Amniotic stem cell (primary cell): ENCODE measurements around the gene CCDC15.
"Not testable (repeated sequence)": the region's sequence is repeated elsewhere in the genome, so short reads cannot be mapped to it uniquely, and the experiment has no call there.

Experiments
- DNase-seq: peaks from one replicate; lab custom pipeline; 2025; lab: John Stamatoyannopoulos, UW

CCDC15 gene

GRCh38 chr11:125001079-125001778 is 47.2 kb downstream of the CCDC15 start:
- no peak for DNase-seq

DNA sequence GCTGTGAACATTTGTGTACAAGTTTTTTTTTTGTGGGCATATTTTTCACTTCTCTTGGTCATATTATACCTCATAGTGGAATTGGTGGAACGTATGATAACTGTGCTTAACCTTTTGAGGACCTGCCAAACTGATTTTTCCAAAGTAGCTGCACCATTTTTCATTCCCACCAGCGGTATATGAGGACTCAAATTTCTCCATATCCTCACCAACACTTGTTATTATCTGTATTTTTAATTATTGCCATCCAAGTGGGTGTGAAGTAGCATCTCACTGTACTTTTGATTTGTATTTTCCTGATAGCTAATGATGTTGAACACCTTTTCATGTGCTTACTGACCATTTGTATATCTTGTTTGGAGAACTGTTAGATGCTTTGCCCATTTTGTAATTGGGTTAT is 47.8 kb downstream of the CCDC15 start:
- DNase-seq: no peak

DNA sequence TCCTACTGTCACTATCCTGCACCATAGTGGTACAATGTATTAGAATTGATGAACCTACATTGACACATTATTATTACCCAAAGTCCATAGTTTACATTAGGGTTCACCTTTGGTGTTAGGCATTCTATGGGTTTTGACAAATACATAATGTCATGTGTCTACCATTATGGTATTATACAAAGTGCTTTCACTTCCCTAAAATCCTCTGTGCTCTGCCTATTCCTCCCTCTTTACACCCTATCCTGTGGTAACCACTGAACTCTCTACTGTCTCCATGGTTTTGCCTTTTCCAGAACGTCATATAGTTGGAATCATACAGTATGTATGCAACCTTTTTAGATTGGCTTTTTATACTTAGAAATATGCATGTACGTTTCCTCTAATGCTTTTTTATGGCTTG is 51.5 kb downstream of the CCDC15 start:
- no peak for DNase-seq

DNA sequence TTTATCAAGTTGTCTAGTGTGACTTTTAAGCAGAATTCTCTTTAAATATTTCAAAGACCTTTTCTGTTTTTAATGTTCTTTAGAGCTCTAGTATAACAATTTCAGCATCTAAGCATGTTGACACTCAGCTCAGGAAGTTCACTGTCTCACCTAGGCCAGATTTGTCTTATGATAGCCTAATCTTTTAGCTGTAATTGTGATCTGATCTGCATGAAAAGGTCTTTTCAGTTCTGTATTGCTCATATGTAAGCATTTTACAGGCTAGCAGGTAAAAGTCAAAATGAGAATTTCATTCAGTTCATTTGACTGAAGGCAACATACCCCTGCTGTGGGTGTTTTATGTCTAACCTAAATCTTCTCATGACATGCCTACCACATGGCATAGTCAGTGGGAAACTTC is 62.4 kb downstream of the CCDC15 start:
- DNase-seq: no peak

DNA sequence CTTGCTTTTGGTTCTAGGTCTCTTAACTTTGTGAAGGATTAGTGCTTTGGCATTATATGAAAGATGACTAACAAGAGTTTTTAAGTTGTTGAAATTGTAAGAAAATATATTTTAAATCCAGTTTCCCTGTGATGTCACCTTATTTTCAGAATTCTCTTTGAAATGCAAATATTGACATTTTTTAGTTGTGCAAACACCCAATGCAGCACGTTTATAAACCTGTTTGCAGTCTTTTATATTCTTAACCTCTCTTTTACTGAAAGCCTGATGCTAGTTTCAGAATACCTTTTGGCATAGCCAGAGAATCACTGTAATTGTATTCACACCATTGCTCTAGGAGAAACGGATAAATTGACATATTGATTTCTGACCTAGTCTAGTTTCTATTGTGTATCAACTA is 66.3 kb downstream of the CCDC15 start:
- DNase-seq: no peak

DNA sequence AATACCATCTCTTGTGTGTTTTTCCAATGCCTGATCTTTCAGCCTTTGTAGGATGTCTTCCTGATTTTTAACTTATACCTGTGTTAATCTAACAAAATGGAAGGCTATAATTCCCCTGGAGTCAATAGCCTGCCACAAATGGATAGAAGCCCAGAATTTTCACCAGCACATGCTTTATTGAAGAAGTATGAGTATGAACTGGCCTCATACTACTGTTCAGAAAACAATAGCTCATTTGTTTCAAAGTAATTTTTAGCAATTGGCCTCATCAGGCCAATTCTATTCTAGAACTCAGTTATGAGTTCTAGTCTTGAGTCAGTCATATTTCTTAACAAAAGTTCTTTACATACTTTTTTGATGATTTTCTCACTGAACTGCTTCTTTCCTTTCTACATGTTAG is 68.5 kb downstream of the CCDC15 start:
- no peak for DNase-seq

DNA sequence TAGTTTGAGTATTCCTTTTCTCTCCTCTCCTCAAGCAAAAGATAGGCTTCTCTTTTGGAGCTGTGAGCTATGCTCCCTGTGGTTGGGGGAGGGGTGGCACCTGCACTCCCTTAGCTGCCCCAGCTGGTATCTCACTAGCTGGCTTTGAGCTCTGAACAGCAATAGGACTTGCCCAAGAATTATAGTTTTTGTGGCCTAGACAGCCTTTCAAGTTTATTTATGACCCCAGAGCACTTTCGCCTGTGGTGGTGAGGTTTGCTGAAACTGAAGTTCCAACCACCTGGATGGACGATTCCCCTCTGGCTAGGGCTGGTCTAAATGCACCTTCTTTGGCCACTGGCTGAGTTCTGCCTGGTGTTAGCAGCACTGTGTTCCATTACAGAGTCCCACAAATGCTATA is 72.0 kb downstream of the CCDC15 start:
- no peak for DNase-seq

DNA sequence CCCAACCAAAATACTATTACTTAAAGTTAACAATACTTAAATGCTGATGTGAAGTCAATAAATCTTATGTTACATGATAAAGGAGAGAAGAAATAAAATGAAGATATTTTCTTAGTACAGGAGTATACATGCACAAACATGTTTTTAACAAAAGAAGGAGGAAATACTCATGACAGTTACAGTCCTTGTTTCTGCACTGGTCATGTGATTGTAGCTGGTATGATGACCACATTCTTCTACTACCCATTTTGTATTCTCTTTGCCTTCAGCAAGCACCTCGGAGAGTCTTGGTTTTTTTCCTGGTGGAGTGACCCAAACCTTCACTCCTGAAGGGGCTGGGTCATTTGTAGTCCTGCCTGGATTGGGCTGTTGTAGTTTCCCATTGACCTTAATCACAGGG is 75.4 kb downstream of the CCDC15 start:
- DNase-seq: not testable (repeated sequence)

- peak; percentile 9 for DNase-seq
Observed at GRCh38 chr11:125036933-125037332, 82.9 kb downstream of the CCDC15 start.

DNA sequence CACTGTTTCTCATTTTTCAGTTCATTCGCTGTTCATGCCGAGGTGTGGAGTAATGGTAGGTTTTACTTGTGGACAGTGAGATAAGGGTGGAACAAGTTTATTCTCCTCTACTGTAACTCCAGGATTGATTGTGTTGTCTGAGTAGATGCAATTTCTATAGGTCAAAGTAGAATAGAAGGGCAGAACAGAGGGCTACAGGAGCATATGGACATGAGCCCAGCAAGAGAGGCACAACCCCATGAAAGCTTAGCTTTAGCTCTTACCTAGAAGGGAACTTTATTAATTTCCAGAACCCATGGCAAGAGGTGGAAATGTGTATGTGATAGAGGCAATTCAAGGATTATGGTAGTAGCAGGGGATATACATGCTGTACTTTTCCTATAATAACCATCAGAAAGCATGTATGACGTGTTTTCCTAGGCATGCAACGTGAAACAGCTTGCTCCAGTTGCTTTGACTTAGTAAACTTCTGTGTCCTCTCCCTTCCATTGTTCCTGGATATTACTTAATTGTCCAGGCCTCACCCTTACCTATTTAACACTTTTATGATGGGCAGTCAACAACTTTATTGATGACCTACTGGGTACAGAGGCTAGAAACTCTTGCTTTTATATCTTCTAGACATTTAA is 95.3 kb downstream of the CCDC15 start:
- no peak for DNase-seq

GRCh38 chr11:125052047-125052446 is 98.0 kb downstream of the CCDC15 start:
- no peak for DNase-seq

- no peak for DNase-seq
Observed at GRCh38 chr11:125053167-125053566, 99.2 kb downstream of the CCDC15 start.

DNA sequence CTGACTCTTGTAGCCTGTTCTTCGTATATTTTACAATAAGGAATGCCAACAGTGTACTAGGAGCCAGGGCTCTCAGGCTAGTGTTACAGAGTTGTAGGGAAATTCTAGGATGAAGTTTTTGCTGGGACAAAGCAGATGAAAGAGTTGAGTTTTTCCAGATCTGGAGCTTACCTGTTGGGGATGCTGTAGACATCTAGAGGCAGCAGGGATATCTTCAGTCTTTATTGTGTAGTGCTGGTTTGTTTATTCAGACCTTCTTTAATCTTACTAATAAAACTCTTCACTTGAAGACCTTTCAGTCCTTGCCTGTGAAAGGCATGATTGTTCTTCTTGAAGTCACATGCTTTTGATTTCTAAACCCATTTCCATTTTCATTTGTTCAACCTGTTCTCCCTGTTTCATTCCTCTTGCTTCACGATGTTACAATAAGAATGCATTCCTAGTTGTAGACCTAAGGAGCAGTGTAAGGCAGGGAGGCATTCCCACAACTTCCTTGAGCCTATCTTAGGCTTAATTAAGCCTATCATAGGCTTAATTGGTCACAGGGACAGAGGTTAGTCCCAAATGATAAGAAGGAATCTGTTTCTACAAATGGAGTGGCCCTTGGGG is 101.2 kb downstream of the CCDC15 start:
- no peak for DNase-seq

DNA sequence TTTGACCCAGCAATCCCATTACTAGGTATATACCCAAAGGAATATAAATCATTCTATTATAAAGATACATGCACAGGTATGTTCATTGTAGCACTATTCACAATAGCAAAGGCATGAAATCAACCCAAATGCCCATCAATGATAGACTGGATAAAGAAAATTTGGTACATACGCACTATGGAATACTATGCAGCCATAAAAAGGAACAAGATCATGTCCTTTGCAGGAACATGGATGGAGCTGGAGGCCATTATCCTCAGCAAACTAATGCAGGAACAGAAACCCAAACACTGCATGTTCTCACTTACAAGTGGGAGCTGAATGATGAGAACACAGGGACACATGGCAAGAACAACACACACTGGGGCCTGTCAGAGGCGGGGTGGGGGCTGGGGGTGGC is 102.1 kb downstream of the CCDC15 start:
- DNase-seq: not testable (repeated sequence)

DNA sequence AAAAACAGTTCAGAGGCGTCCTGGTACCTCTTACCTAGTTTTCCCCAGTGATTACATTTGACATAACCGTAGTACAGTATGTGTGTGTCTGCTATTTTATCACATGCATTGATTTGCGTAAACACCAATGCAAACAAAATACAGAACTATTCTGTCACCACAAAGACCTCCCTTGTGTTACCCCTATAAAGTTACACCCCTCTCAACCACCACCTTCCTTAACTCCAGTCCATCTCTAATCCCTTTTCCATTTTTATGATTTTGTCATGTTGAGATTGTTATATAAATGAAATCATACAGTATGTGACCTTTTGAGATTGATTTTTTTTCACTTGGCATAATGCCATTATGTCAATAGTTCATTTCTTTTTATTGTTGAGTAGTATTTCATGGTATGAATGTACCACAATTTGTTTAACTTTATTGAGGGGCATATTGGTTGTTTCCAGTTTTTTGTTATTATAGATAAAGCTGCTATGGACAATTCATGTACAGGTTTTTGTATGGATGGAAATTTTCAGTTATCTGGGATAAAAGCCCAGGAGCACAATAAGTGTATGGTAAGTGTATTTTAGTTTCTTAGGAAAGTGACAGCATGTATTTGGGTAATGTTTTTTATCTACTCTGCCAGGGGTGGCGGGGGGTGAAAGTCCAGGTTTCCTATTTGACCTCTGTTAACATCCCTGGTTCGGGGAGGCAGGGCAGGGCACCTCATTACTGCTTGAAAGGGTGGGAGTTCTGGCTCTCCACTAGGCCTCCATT is 103.1 kb downstream of the CCDC15 start:
- DNase-seq: no peak

DNA sequence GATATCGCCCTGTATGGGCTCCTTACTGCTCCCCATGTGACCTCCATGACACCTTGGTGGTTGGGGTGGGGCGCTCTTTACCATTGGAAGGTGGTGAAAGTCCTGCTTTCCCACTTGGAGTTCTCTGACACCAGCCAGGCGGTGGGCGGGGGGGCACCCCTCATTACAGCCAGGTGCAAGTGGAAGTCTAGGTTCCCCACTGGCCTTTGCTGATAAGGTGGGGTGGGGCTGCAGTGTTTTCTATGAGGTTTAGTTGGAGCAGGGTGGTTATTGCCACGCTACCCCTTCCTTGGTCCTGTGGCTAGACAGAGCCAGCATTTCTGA is 103.7 kb downstream of the CCDC15 start:
- DNase-seq: no peak

GRCh38 chr11:125061281-125061680 is 107.3 kb downstream of the CCDC15 start:
- no peak for DNase-seq

DNA sequence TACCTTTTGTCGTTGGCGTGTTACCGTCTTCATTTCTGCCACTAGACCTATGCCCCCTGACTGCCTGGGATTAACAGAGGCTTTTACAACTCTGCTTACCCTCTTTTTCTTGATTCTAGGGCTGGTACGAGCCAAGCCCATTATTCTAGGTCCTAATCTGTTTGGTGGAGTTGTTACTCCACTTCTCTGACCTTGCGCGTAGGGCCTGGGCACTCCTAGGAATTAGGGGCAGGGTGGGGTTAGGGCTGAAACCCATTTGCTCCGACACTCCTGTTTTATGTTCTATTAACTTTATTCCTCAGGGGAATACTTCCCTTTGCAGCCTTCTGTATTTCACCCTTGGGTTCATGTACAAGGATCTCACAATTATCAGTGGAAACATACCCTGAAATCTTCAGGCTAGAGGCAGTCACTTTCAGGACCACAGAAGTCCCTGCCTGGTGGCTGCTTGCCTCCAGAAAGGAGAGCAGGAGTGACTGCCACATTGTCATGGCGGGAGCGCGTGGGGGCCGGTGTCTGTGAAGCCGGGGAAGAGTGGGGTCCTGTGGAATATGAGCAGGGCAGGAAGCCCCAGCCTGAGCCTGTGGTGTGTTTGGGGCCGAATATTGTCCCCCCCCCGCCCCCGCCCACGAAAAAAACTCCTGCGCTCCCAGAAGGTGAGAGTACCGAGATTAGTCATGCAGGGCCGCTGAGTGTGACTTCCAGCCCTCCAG is 108.4 kb downstream of the CCDC15 start:
- DNase-seq: no peak

- DNase-seq: peak; percentile 15
Observed at GRCh38 chr11:125062931-125063428, 109.0 kb downstream of the CCDC15 start, which contains the start of gene SLC37A2. SLC37A2 (plus strand) TSS chr11:125063305; CDS start chr11:125063368, 63 bp downstream.

DNA sequence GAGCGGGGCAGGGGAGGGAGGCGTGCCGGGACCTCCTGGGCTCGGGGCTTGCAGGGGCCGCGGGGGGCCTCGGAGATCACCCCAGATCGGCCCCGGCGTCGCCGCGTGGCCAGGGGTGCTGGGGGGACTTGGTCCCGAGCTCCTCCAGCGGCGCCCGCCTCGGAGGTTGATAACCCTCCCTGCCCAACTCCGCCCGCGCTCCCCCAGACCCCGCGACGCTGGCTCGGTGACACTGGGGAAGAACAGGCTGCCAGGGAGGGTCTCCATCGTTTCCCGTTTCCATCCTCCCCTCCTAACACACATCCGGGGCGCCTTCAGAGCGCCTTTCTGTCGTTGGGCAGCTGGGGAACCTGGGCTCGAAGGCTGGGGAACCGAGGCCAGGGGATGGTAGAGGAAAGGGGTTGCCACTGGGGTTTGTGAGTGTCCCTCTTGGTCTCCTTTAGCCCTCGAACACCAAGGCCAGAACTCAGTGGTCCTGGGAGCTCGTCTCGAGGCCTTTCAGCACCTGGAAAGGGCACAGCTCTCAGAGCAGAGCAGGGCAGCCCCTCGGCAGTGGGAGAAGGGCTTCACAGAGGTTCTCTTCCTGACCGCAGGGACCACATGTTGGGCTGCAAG is 109.5 kb downstream of the CCDC15 start:
- no peak for DNase-seq

DNA sequence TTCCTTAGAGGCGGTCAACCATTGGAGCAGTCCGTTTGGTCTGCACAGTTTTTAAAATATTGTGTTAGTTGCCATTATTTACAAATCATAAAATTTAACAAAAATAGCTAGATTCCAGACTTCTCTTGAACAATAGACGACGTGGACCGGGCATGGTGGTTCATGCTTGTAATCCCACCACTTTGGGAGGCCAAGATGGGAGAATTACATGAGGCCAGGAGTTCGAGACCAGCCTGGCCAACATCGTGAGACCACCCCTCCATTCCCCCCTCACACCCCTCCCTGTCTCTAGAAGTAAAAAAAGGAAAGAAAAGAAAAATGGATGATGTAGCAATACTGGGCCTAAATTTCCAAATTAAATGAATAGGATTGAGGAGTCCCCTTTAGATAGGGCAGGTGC is 110.1 kb downstream of the CCDC15 start:
- no peak for DNase-seq

- DNase-seq: no peak
Observed at GRCh38 chr11:125068368-125068767, 114.4 kb downstream of the CCDC15 start.
